ENCODE measurements around the gene TNXB. TPM values are rescaled to one million over a fixed set of nuclear protein-coding genes. Genes with fewer than 3 reads are reported as not detected.

TNXB gene
- total and polyA plus RNA-seq, 9 of the 15 experiments (the other 6 are each of a cell fraction or from before 2014, with no cell fraction given): 0.14 to 28.1 (median 12.4) TPM

GRCh38 chr6:32110632-32111031, 1.5 kb upstream of the TNXB start (continued):
- TF ChIP-seq RNF219 (CRISPR knock-in tag; IDR thresholded peaks at IDR 0.05): no peak
- TF ChIP-seq ZNF431 (CRISPR knock-in tag; IDR thresholded peaks at IDR 0.05): no peak
- TF ChIP-seq ZNF764 (CRISPR knock-in tag; IDR thresholded peaks at IDR 0.05; ENCODE audit: low read depth): no peak
- no peak for TF ChIP-seq ZFP91 (CRISPR knock-in tag; IDR thresholded peaks at IDR 0.05)
- TF ChIP-seq YY1 (IDR thresholded peaks at IDR 0.05; ENCODE audit: borderline replicate concordance in 1 of 3, control insufficient read depth in 1 of 3, extremely low read depth in 1 of 3, insufficient read depth in 3 of 3, insufficient read length in 1 of 3, insufficient replicate concordance in 2 of 3, low read depth in 1 of 3, low read length in 2 of 3): no peak
- TF ChIP-seq MYNN (IDR thresholded peaks at IDR 0.05): peak; percentile 29; the same call in 1 of the 2 replicates
- no peak for TF ChIP-seq MYNN (CRISPR knock-in tag; IDR thresholded peaks at IDR 0.05)
- TF ChIP-seq POLR2A (conservative IDR thresholded peaks at IDR 0.05): peak; percentile 11; the same call in 1 of the 2 replicates
- TF ChIP-seq SP1 (CRISPR knock-in tag; IDR thresholded peaks at IDR 0.05): no peak
- TF ChIP-seq, protein P1, sequence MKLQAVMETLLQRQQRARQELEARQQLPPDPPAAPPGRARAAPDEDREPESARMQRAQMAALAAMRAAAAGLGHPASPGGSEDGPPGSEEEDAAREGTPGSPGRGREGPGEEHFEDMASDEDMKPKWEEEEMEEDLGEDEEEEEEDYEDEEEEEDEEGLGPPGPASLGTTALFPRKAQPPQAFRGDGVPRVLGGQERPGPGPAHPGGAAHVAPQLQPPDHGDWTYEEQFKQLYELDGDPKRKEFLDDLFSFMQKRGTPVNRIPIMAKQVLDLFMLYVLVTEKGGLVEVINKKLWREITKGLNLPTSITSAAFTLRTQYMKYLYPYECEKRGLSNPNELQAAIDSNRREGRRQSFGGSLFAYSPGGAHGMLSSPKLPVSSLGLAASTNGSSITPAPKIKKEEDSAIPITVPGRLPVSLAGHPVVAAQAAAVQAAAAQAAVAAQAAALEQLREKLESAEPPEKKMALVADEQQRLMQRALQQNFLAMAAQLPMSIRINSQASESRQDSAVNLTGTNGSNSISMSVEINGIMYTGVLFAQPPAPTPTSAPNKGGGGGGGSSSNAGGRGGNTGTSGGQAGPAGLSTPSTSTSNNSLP (IDR thresholded peaks at IDR 0.05; ENCODE audit: borderline replicate concordance, low read depth, low read length): no peak
- no peak for TF ChIP-seq STAG1 (CRISPR knock-in tag; IDR thresholded peaks at IDR 0.05; ENCODE audit: borderline replicate concordance)
- TF ChIP-seq, protein P2, sequence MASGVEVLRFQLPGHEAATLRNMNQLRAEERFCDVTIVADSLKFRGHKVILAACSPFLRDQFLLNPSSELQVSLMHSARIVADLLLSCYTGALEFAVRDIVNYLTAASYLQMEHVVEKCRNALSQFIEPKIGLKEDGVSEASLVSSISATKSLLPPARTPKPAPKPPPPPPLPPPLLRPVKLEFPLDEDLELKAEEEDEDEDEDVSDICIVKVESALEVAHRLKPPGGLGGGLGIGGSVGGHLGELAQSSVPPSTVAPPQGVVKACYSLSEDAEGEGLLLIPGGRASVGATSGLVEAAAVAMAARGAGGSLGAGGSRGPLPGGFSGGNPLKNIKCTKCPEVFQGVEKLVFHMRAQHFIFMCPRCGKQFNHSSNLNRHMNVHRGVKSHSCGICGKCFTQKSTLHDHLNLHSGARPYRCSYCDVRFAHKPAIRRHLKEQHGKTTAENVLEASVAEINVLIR (CRISPR knock-in tag; IDR thresholded peaks at IDR 0.05): no peak
- TF ChIP-seq MEIS2 (IDR thresholded peaks at IDR 0.05; ENCODE audit: partially characterized antibody): no peak
- no peak for TF ChIP-seq TSC22D4 (tag; IDR thresholded peaks at IDR 0.05)
- no peak for TF ChIP-seq BMI1 (IDR thresholded peaks at IDR 0.05; ENCODE audit: low read length)
- TF ChIP-seq, protein P3, sequence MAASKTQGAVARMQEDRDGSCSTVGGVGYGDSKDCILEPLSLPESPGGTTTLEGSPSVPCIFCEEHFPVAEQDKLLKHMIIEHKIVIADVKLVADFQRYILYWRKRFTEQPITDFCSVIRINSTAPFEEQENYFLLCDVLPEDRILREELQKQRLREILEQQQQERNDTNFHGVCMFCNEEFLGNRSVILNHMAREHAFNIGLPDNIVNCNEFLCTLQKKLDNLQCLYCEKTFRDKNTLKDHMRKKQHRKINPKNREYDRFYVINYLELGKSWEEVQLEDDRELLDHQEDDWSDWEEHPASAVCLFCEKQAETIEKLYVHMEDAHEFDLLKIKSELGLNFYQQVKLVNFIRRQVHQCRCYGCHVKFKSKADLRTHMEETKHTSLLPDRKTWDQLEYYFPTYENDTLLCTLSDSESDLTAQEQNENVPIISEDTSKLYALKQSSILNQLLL (CRISPR knock-in tag; IDR thresholded peaks at IDR 0.05; ENCODE audit: borderline replicate concordance): no peak
- TF ChIP-seq ZNF780A (CRISPR knock-in tag; IDR thresholded peaks at IDR 0.05): no peak
- no peak for TF ChIP-seq ZNF217 (CRISPR knock-in tag; IDR thresholded peaks at IDR 0.05)
- peak; percentile 63 for TF ChIP-seq SUPT5H (IDR thresholded peaks at IDR 0.05)
- no peak for TF ChIP-seq ZNF124 (CRISPR knock-in tag; IDR thresholded peaks at IDR 0.05)
- no peak for TF ChIP-seq SLC30A9 (CRISPR knock-in tag; IDR thresholded peaks at IDR 0.05)

Measured in K562 (cell line).